WERI-Rb-1 (cell line): Measurements from ENCODE around the gene ZNF134.

Experiments used
- DNase-seq: peaks from one replicate; pipeline ENCODE4 v3.0.0-alpha.2; 2020
- H3K27ac ChIP-seq: fragments of 250-450 bp; sonication (Bioruptor Pico); 2 replicates; pipeline ENCODE4 v1.5.1; 2020; ENCODE audit warnings: mild to moderate bottlenecking, moderate library complexity
- H3K27me3 ChIP-seq: fragments of 250-450 bp; sonication (Bioruptor Pico); 2 replicates; pipeline ENCODE4 v1.5.1; 2021; ENCODE audit warnings: mild to moderate bottlenecking, low read depth, moderate library complexity; ENCODE audit not compliant: insufficient read depth, severe bottlenecking
- H3K36me3 ChIP-seq: fragments of 250-450 bp; sonication (Bioruptor Pico); 2 replicates; pipeline ENCODE4 v1.5.1; 2020; ENCODE audit warnings: mild to moderate bottlenecking, moderate library complexity
- H3K4me3 ChIP-seq: 2 replicates; pipeline ENCODE4 v1.5.1; 2011; ENCODE audit warnings: low read depth, mild to moderate bottlenecking, control low read depth, low read length
- H3K9me3 ChIP-seq: fragments of 250-450 bp; sonication (Bioruptor Pico); 2 replicates; pipeline ENCODE4 v1.5.1; 2021; ENCODE audit warnings: mild to moderate bottlenecking, moderate library complexity; ENCODE audit not compliant: severe bottlenecking
- TF ChIP-seq, protein P1 (sequence below): IDR thresholded peaks from 2 replicates; pipeline ENCODE4 v1.5.1; 2011; ENCODE audit warnings: low read depth, mild to moderate bottlenecking, control low read depth, inconsistent platforms, low read length

Gene ZNF134

DNA sequence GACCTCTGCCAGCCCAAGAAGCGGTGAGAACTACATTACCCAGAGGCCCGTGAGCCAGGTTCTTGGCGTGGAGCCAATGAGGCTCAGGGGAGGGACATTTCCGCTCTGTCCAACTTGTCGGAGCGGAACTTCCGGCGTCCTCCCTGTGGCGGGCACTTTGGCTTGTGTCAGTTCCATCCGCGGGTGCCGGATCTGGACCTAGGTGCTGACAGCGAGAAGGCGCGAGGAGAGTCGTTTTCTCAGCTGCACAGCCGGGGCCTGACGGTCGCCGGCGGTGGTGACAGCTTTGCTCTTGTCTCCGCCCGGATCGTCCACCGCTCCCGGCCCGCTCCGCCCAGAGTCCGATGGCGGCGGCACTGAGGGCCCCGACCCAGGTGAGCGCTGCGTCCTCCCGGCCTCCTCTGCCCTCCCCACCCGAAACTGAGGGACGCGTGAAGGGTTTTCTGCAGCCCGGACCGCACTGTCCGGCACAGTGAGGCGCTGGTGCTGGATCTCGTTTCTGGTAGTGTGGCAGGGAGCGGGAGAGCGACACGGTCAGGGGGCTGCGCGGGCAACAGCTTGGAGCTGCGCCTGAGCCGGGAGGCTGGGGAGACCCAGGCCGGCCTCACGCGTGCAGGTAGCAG, 14.2 kb upstream of the ZNF134 start, which contains the start of gene ZNF530:
Gene ZNF530, plus strand, starts transcription at position 125 of the 623 bp plus-strand sequence. CDS start 4,461 bp downstream, outside the sequence.
- TF ChIP-seq, protein P1, sequence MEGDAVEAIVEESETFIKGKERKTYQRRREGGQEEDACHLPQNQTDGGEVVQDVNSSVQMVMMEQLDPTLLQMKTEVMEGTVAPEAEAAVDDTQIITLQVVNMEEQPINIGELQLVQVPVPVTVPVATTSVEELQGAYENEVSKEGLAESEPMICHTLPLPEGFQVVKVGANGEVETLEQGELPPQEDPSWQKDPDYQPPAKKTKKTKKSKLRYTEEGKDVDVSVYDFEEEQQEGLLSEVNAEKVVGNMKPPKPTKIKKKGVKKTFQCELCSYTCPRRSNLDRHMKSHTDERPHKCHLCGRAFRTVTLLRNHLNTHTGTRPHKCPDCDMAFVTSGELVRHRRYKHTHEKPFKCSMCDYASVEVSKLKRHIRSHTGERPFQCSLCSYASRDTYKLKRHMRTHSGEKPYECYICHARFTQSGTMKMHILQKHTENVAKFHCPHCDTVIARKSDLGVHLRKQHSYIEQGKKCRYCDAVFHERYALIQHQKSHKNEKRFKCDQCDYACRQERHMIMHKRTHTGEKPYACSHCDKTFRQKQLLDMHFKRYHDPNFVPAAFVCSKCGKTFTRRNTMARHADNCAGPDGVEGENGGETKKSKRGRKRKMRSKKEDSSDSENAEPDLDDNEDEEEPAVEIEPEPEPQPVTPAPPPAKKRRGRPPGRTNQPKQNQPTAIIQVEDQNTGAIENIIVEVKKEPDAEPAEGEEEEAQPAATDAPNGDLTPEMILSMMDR = no peak
- peak within 1 kb of the TSS; percentile 65 for H3K27ac ChIP-seq

GRCh38 chr19:57606931-57607330, 7.1 kb upstream of the ZNF134 start:
- no peak for DNase-seq
- peaks cover 43% of the 10 kb centered on the region for H3K36me3 ChIP-seq
- H3K27me3 ChIP-seq = no peaks in the 10 kb centered on the region
- no peaks in the 10 kb centered on the region for H3K9me3 ChIP-seq
- H3K27ac ChIP-seq = no peak overlapping the region
- no peak overlapping the region for H3K4me3 ChIP-seq
- TF ChIP-seq, protein P1 = no peak

More for the DNA sequence above, 14.2 kb upstream of the ZNF134 start, which contains the start of gene ZNF530:
- H3K27me3 ChIP-seq = no peaks in the 10 kb centered on the region
- no peaks in the 10 kb centered on the region for H3K9me3 ChIP-seq
- peak; percentile 94 for DNase-seq
- peak within 1 kb of the TSS; percentile 94 for H3K4me3 ChIP-seq
- H3K36me3 ChIP-seq = peaks cover 21% of the 10 kb centered on the region

- TF ChIP-seq, protein P1 = no peak
- peaks cover 32% of the 10 kb centered on the region for H3K36me3 ChIP-seq
- H3K27ac ChIP-seq = no peak overlapping the region
- peaks cover 9% of the 10 kb centered on the region for H3K9me3 ChIP-seq
- H3K4me3 ChIP-seq = no peak overlapping the region
- no peak for DNase-seq
- H3K27me3 ChIP-seq = no peaks in the 10 kb centered on the region
Measured at GRCh38 chr19:57611113-57611512, 2.9 kb upstream of the ZNF134 start.

DNA sequence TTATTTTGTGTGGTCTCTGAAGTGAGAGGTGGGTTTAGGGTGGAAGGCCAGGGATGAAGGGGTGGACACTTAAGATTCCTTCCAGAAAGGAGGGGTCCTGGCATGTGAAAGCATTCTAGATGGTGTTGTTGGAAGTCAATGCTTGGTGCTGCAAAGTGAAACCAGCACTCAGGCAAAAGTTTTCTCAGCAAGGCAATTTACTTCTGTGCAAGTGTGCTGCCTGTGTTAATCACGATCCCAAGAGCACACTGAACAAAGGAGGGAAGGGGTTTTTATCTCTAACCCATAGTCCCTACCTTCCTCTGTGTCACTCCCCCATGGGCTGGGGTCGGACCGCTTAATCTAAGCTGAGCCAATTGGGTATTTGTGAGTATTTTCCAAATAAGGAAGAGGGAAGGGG, 1.3 kb downstream of the ZNF134 start:
- Histone ChIP-seq H3K27ac (no peak overlapping the region), H3K27me3 (no peaks in the 10 kb centered on the region), H3K9me3 (peaks cover 23% of the 10 kb centered on the region), H3K36me3 (peaks cover 58% of the 10 kb centered on the region), H3K4me3 (no peak overlapping the region)
- TF ChIP-seq, protein P1 = no peak
- DNase-seq = no peak

- no peak overlapping the region for H3K4me3 ChIP-seq
Measured at GRCh38 chr19:57620673-57621348, 6.8 kb downstream of the ZNF134 start.

More at GRCh38 chr19:57620673-57621348, 6.8 kb downstream of the ZNF134 start:
- Histone ChIP-seq H3K27me3 (no peaks in the 10 kb centered on the region), H3K27ac (no peak overlapping the region), H3K36me3 (peaks cover 85% of the 10 kb centered on the region), H3K9me3 (peaks cover 29% of the 10 kb centered on the region)
- DNase-seq = no peak
- TF ChIP-seq, protein P1 = no peak
